DND-41 (cell line): ENCODE results near the gene MEIS1.

Experiments used
- ATAC-seq: fragments of 200-7000 bp; cut with Tn5 transposase; 3 replicates; pipeline ENCODE4 v1.9.1; 2021; ENCODE audit warnings: low read depth; ENCODE audit not compliant: insufficient read depth
- DNase-seq: peaks from one replicate; pipeline ENCODE4 v3.0.0-alpha.2; 2020
- H2AFZ ChIP-seq: 2 replicates; pipeline ENCODE4 v1.6.0; 2012; ENCODE audit warnings: low read depth, low read length
- H3K27ac ChIP-seq: 2 replicates; pipeline ENCODE4 v1.5.1; 2012; ENCODE audit warnings: low read length, inconsistent platforms
- H3K27me3 ChIP-seq: fragments of 200-600 bp; sonication (generic); 2 replicates; pipeline ENCODE4 v1.6.0; 2012; ENCODE audit warnings: low read length, mild to moderate bottlenecking, inconsistent platforms; ENCODE audit not compliant: insufficient read depth, poor library complexity
- H3K36me3 ChIP-seq: 2 replicates; pipeline ENCODE4 v1.5.1; 2012; ENCODE audit warnings: low read length, inconsistent platforms; ENCODE audit not compliant: insufficient read depth
- H3K4me1 ChIP-seq: 2 replicates; pipeline ENCODE4 v1.5.1; 2012; ENCODE audit warnings: mild to moderate bottlenecking, low read length; ENCODE audit not compliant: insufficient read depth
- H3K4me2 ChIP-seq: 2 replicates; pipeline ENCODE4 v1.6.0; 2012; ENCODE audit warnings: mild to moderate bottlenecking, moderate library complexity, low read length, inconsistent platforms; ENCODE audit not compliant: insufficient read depth
- H3K4me3 ChIP-seq, 2 experiments: fragments of 200-600 bp in 1 of 2; shearing (Covaris generic) in 1 of 2; 2 replicates each; pipeline ENCODE4 v1.5.1; 2012 to 2016; ENCODE audit warnings: inconsistent platforms in 2 of 2, low read length in 2 of 2, mild to moderate bottlenecking in 2 of 2, low read depth in 1 of 2, moderate library complexity in 1 of 2
- H3K79me2 ChIP-seq: 2 replicates; pipeline ENCODE4 v1.6.0; 2012; ENCODE audit warnings: low read length, inconsistent platforms; ENCODE audit not compliant: insufficient read depth
- H3K9ac ChIP-seq: 2 replicates; pipeline ENCODE4 v1.6.0; 2012; ENCODE audit warnings: low read depth, mild to moderate bottlenecking, inconsistent platforms, low read length, moderate library complexity
- H3K9me3 ChIP-seq: 2 replicates; pipeline ENCODE4 v1.5.1; 2012; ENCODE audit warnings: low read length, moderate library complexity, mild to moderate bottlenecking, inconsistent platforms; ENCODE audit not compliant: insufficient read depth, severe bottlenecking
- H4K20me1 ChIP-seq: 2 replicates; pipeline ENCODE4 v1.6.0; 2012; ENCODE audit warnings: low read length; ENCODE audit not compliant: insufficient read depth
- CTCF ChIP-seq: IDR thresholded peaks from 2 replicates; pipeline ENCODE4 v1.5.1; 2012; ENCODE audit warnings: borderline replicate concordance, low read length, moderate library complexity, mild to moderate bottlenecking; ENCODE audit not compliant: poor library complexity, severe bottlenecking; ENCODE audit errors: extremely low read depth
- EZH2 ChIP-seq: IDR thresholded peaks from 3 replicates; pipeline ENCODE4 v1.6.1; 2012; ENCODE audit warnings: borderline replicate concordance, low read depth, mild to moderate bottlenecking, moderate library complexity, low read length, inconsistent platforms; ENCODE audit not compliant: severe bottlenecking

Gene MEIS1

DNA sequence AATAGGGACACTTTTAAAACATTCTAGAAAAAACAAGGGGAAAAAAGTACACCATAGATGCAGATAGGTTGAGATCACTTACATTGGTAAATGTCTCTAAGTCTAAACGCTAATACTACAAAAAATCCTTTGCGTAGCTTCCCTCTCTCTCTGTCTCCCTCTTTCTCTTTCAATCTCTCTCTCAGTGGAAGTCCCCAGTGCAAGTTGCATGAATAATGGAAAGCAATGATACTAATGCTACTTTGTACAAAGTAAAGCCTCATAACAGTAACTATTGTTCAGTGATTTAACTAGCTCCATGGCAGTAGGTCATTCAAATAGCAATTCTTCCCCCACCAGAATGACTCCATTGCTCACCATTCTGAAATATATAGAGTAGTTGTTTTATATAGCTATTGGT, 12.8 kb downstream of the MEIS1 start:
- no peaks in the 10 kb centered on the region for H3K4me1 ChIP-seq
- no peak overlapping the region for H3K4me3 ChIP-seq
- ATAC-seq, result no peak

GRCh38 chr2:66448136-66448991, 13.4 kb downstream of the MEIS1 start:
- H3K4me1 ChIP-seq, result no peaks in the 10 kb centered on the region
- no peak overlapping the region for H3K9ac ChIP-seq
- no peak overlapping the region for H2AFZ ChIP-seq
- no peaks in the 10 kb centered on the region for H3K79me2 ChIP-seq
- DNase-seq, result no peak
- TF ChIP-seq CTCF (no peak), EZH2 (no peak)
- H4K20me1 ChIP-seq, result no peaks in the 10 kb centered on the region
- H3K27me3 ChIP-seq, result no peaks in the 10 kb centered on the region
- H3K4me3 ChIP-seq, result no peak overlapping the region
- H3K27ac ChIP-seq, result no peak overlapping the region
- H3K36me3 ChIP-seq, result no peaks in the 10 kb centered on the region
- H3K9me3 ChIP-seq, result no peaks in the 10 kb centered on the region
- no peak overlapping the region for H3K4me2 ChIP-seq
- ATAC-seq, result no peak

More for the DNA sequence above, 12.8 kb downstream of the MEIS1 start:
- TF ChIP-seq CTCF (no peak), EZH2 (no peak)
- H3K4me2 ChIP-seq, result no peak overlapping the region
- no peaks in the 10 kb centered on the region for H3K27me3 ChIP-seq
- no peaks in the 10 kb centered on the region for H3K36me3 ChIP-seq
- no peak overlapping the region for H2AFZ ChIP-seq
- H3K9me3 ChIP-seq, result no peaks in the 10 kb centered on the region
- H3K79me2 ChIP-seq, result no peaks in the 10 kb centered on the region
- H3K27ac ChIP-seq, result no peak overlapping the region
- H3K9ac ChIP-seq, result no peak overlapping the region
- no peaks in the 10 kb centered on the region for H4K20me1 ChIP-seq
- DNase-seq, result no peak

GRCh38 chr2:66452214-66452613, 17.3 kb downstream of the MEIS1 start:
- no peak overlapping the region for H3K9ac ChIP-seq
- H2AFZ ChIP-seq, result no peak overlapping the region
- no peaks in the 10 kb centered on the region for H3K36me3 ChIP-seq
- H3K4me1 ChIP-seq, result no peaks in the 10 kb centered on the region
- H3K27ac ChIP-seq, result no peak overlapping the region
- ATAC-seq (no peak), DNase-seq (no peak)
- H3K9me3 ChIP-seq, result no peaks in the 10 kb centered on the region
- H3K4me3 ChIP-seq, result no peak overlapping the region
- no peak for TF ChIP-seq CTCF
- TF ChIP-seq EZH2, result no peak
- no peak overlapping the region for H3K4me2 ChIP-seq
- H4K20me1 ChIP-seq, result no peaks in the 10 kb centered on the region
- no peaks in the 10 kb centered on the region for H3K79me2 ChIP-seq
- no peaks in the 10 kb centered on the region for H3K27me3 ChIP-seq
